HCT116 (cell line): Measurements from ENCODE around the gene RNF214. TPM values are rescaled to one million over a fixed set of nuclear protein-coding genes. Genes with fewer than 3 reads are reported as not detected.

Experiments
- ATAC-seq: fragments of 200-7000 bp; cut with Tn5 transposase; 2 replicates; pipeline ENCODE4 v1.9.1; 2020; ENCODE audit warnings: mild to moderate bottlenecking, moderate library complexity
- BruUV-seq: library from RNA; stranded (reverse); fragments of 400-500 nt; replicated peaks from 2 replicates; lab custom pipeline; 2021; lab: Mats Ljungman, UMichigan
- CTCF ChIA-PET: fragments of 300-600 bp; sonication (Branson Sonifier 250); formaldehyde crosslinking; loops from one replicate; lab custom pipeline; 2021; ENCODE audit warnings: antibody characterized with exemption; lab: Charles Lee
- POLR2A ChIA-PET: fragments of 300-600, 350-600 bp; sonication (Branson Sonifier 250); formaldehyde crosslinking; loops from one replicate; lab custom pipeline; 2021; ENCODE audit warnings: antibody characterized with exemption; lab: Charles Lee
- RAD21 ChIA-PET, 2 experiments: fragments of 300-600 bp; sonication (Branson Sonifier 250); formaldehyde crosslinking; loops; one replicate each; lab custom pipeline; 2023; ENCODE audit warnings: low total read pairs in 2 of 2; ENCODE audit not compliant: uncharacterized antibody in 2 of 2, unreplicated experiment in 2 of 2, low non-redundant PET in 1 of 2; lab: Charles Lee
- DNase-seq: peaks from one replicate; pipeline ENCODE4 v3.0.0-alpha.2; 2010; ENCODE audit warnings: low read depth, low spot score
- H2AFZ ChIP-seq: fragments of 200-600 bp; shearing (Covaris generic), sonication (generic); 2 replicates; pipeline ENCODE4 v1.6.1; 2017; ENCODE audit warnings: low read depth, mixed run types, mixed read lengths, antibody characterized with exemption, low read length; ENCODE audit not compliant: poor library complexity, severe bottlenecking
- H3K27ac ChIP-seq: 2 replicates; pipeline ENCODE4 v1.5.1; 2012; ENCODE audit warnings: low read depth, low read length
- H3K27me3 ChIP-seq: fragments of 200-600 bp; sonication (generic); 2 replicates; pipeline ENCODE4 v1.6.1; 2016; ENCODE audit warnings: mixed run types, low read length, mixed read lengths; ENCODE audit not compliant: insufficient read depth
- H3K36me3 ChIP-seq, 2 experiments: fragments of 200-500 bp in 1 of 2; fragments of 200-600 bp in 1 of 2; sonication (Bioruptor generic) in 1 of 2; sonication (generic) in 1 of 2; 2 replicates each; pipeline versions ENCODE4 v1.5.1 to v1.6.1; 2014 to 2016; ENCODE audit warnings: low read length in 2 of 2, inconsistent platforms in 1 of 2, mixed read lengths in 1 of 2, mixed run types in 1 of 2; ENCODE audit not compliant: insufficient read depth in 2 of 2, control insufficient read depth in 1 of 2
- H3K4me1 ChIP-seq, 2 experiments: fragments of 200-600 bp in 1 of 2; sonication (generic) in 1 of 2; 2 replicates each; pipeline versions ENCODE4 v1.5.1 to v1.6.1; 2012 to 2017; ENCODE audit warnings: low read length in 2 of 2, inconsistent platforms in 1 of 2, mild to moderate bottlenecking in 1 of 2, mixed read lengths in 1 of 2, mixed run types in 1 of 2, moderate library complexity in 1 of 2; ENCODE audit not compliant: insufficient read depth in 2 of 2, control insufficient read depth in 1 of 2
- H3K4me2 ChIP-seq: fragments of 200-600 bp; sonication (generic); 2 replicates; pipeline ENCODE4 v1.6.1; 2017; ENCODE audit warnings: mixed run types, low read length, mixed read lengths
- H3K4me3 ChIP-seq, 2 experiments: fragments of 200-600 bp in 1 of 2; sonication (generic) in 1 of 2; replicated peaks in 1 of 2; 2 replicates each; pipeline ENCODE4 v1.5.1; 2011 to 2016; ENCODE audit warnings: low read length in 2 of 2, control low read depth in 1 of 2, low read depth in 1 of 2, mild to moderate bottlenecking in 1 of 2, mixed read lengths in 1 of 2, mixed run types in 1 of 2
- H3K79me2 ChIP-seq: fragments of 200-600 bp; sonication (generic); 2 replicates; pipeline ENCODE4 v1.6.1; 2017; ENCODE audit warnings: mild to moderate bottlenecking, mixed run types, low read length, moderate library complexity, mixed read lengths; ENCODE audit not compliant: insufficient read depth
- H3K9ac ChIP-seq: fragments of 200-600 bp; sonication (generic); 2 replicates; pipeline ENCODE4 v1.6.1; 2016; ENCODE audit warnings: low read length, mixed read lengths
- H3K9me2 ChIP-seq: fragments of 200-600 bp; sonication (generic), shearing (Covaris generic); 2 replicates; pipeline ENCODE4 v1.6.1; 2017; ENCODE audit warnings: mixed run types, mild to moderate bottlenecking, moderate library complexity; ENCODE audit not compliant: insufficient read depth
- H3K9me3 ChIP-seq, 2 experiments: fragments of 200-500 bp in 1 of 2; fragments of 200-600 bp in 1 of 2; sonication (Bioruptor generic) in 1 of 2; sonication (generic) in 1 of 2; 2 replicates each; pipeline ENCODE4 v1.6.1; 2014 to 2017; ENCODE audit warnings: low read length in 2 of 2, mixed read lengths in 2 of 2, inconsistent platforms in 1 of 2, low read depth in 1 of 2, mild to moderate bottlenecking in 1 of 2, mixed run types in 1 of 2, moderate library complexity in 1 of 2; ENCODE audit not compliant: control insufficient read depth in 1 of 2, insufficient read depth in 1 of 2
- H4K20me1 ChIP-seq: fragments of 200-600 bp; sonication (generic), shearing (Covaris generic); 2 replicates; pipeline ENCODE4 v1.6.1; 2017; ENCODE audit warnings: mixed run types, mild to moderate bottlenecking, moderate library complexity; ENCODE audit not compliant: insufficient read depth
- ATF3 ChIP-seq: IDR thresholded peaks from 2 replicates; pipeline ENCODE4 v1.6.1; 2012
- CBX3 ChIP-seq: IDR thresholded peaks from 2 replicates; pipeline ENCODE4 v1.6.1; 2012; ENCODE audit warnings: low read depth
- CTCF ChIP-seq, 3 experiments: fragments of 200-600 bp in 1 of 3; sonication (generic) in 1 of 3; IDR thresholded peaks in 2 of 3; conservative IDR thresholded peaks in 1 of 3; 2 replicates each; pipeline ENCODE4 v1.5.1; 2012 to 2017; ENCODE audit warnings: low read depth in 2 of 3, low read length in 2 of 3, antibody characterized with exemption in 1 of 3, borderline replicate concordance in 1 of 3, control low read depth in 1 of 3, mild to moderate bottlenecking in 1 of 3, mixed read lengths in 1 of 3, mixed run types in 1 of 3, moderate library complexity in 1 of 3; ENCODE audit not compliant: insufficient read depth in 1 of 3
- ELF1 ChIP-seq: IDR thresholded peaks from 2 replicates; pipeline ENCODE4 v1.6.1; 2012; ENCODE audit warnings: low read depth, borderline replicate concordance
- EZH2 ChIP-seq: fragments of 200-600 bp; sonication (generic); IDR thresholded peaks from 2 replicates; pipeline ENCODE4 v1.6.1; 2017; ENCODE audit warnings: antibody characterized with exemption, mixed run types
- EZH2phosphoT487 ChIP-seq: fragments of 200-600 bp; IDR thresholded peaks from 2 replicates; pipeline ENCODE4 v1.6.1; 2018; ENCODE audit warnings: antibody characterized with exemption, borderline replicate concordance
- POLR2A ChIP-seq: IDR thresholded peaks from 2 replicates; pipeline ENCODE4 v1.7.0; 2011; ENCODE audit warnings: borderline replicate concordance; ENCODE audit not compliant: insufficient read depth, insufficient read length; ENCODE audit errors: extremely low read depth
- REST ChIP-seq: IDR thresholded peaks from 2 replicates; pipeline ENCODE4 v1.6.1; 2012; ENCODE audit warnings: low read depth
- SIN3A ChIP-seq: IDR thresholded peaks from 2 replicates; pipeline ENCODE4 v1.6.1; 2012; ENCODE audit warnings: low read depth
- SP1 ChIP-seq: IDR thresholded peaks from 2 replicates; pipeline ENCODE4 v1.6.1; 2012; ENCODE audit warnings: low read depth
- SRF ChIP-seq: IDR thresholded peaks from 2 replicates; pipeline ENCODE4 v1.6.1; 2012; ENCODE audit warnings: low read depth
- TCF7L2 ChIP-seq: IDR thresholded peaks from 2 replicates; pipeline ENCODE4 v1.7.0; 2011; ENCODE audit warnings: borderline replicate concordance, inconsistent platforms; ENCODE audit not compliant: insufficient read depth, insufficient read length; ENCODE audit errors: extremely low read depth
- YY1 ChIP-seq: IDR thresholded peaks from 2 replicates; pipeline ENCODE4 v1.6.1; 2011; ENCODE audit warnings: low read length, low read depth, moderate library complexity, mild to moderate bottlenecking; ENCODE audit not compliant: insufficient replicate concordance; ENCODE audit errors: extremely low read depth
- ZBTB33 ChIP-seq: IDR thresholded peaks from 2 replicates; pipeline ENCODE4 v1.6.1; 2011; ENCODE audit warnings: mild to moderate bottlenecking, low read length, moderate library complexity; ENCODE audit not compliant: insufficient replicate concordance; ENCODE audit errors: extremely low read depth
- intact Hi-C: fragments of 100-400 bp; cut with micrococcal nuclease; formaldehyde crosslinking; loops from 2 replicates; pipeline ENCODE4 v1.10.0; 2022
- total RNA-seq: library from RNA; stranded (reverse); gene quantifications from one replicate; pipeline ENCODE4 v1.2.1, GENCODE V29; 2021; ENCODE audit not compliant: unreplicated experiment

RNF214 gene
- total RNA-seq, 1 experiment from 2014 or later: 29.3 TPM

- DNase-seq: no peak
- ChIA-PET CTCF (no interaction called here), RAD21 (no interaction called here)
- peak overlapping the region; percentile 77 for H3K4me2 ChIP-seq
- H2AFZ ChIP-seq: no peak overlapping the region
- H3K79me2 ChIP-seq: no peaks in the 10 kb centered on the region; the same call in 1 of the 2 replicates
- no peaks in the 10 kb centered on the region for H4K20me1 ChIP-seq
- H3K36me3 ChIP-seq: no peaks in the 10 kb centered on the region
- peak overlapping the region; percentile 79 for H3K9ac ChIP-seq
- no peak for TF ChIP-seq EZH2
- no peak for TF ChIP-seq ATF3
- no peak for TF ChIP-seq SRF
- TF ChIP-seq SIN3A: no peak
- no peak for TF ChIP-seq ZBTB33
- no peak for TF ChIP-seq YY1
- TF ChIP-seq TCF7L2: no peak
- no peak for TF ChIP-seq POLR2A
- TF ChIP-seq SP1: no peak
- TF ChIP-seq CBX3: no peak
- TF ChIP-seq REST: no peak
- no peak for TF ChIP-seq CTCF (IDR thresholded peaks at IDR 0.05 in 2 of 3, conservative IDR thresholded peaks at IDR 0.05 in 1 of 3; ENCODE audit: borderline replicate concordance in 1 of 3, insufficient read depth in 1 of 3, low read depth in 2 of 3, low read length in 2 of 3)
- no peak for TF ChIP-seq EZH2phosphoT487
- TF ChIP-seq ELF1: no peak
- TF ChIP-seq, all 23 proteins: peak for 0
- Histone ChIP-seq H3K4me3 (peak overlapping the region; percentile 77 to 90), H3K4me1 (peaks cover 0 to 23% of the 10 kb centered on the region in 2 experiments; a peak in 2 of 4 replicates), H3K9me3 (no peaks in the 10 kb centered on the region), H3K27ac (peak overlapping the region; percentile 57), H3K27me3 (no peaks in the 10 kb centered on the region), H3K9me2 (no peaks in the 10 kb centered on the region)
- POLR2A ChIA-PET: interaction anchor here (1.2 kb wide), 1 partner anchor 13 kb away, joined by 6 read pairs; no protein-coding TSS in a partner anchor
- TSS peak; percentile 48 for BruUV-seq
- peak; percentile 4; the same call in 1 of the 2 replicates for ATAC-seq
- intact Hi-C loops: no loop called here
These were observed 96.0 kb downstream of the RNF214 start for GRCh38 chr11:117328375-117329010.
